ENCODE measurements around the gene DIAPH3. TPM values are rescaled to one million over a fixed set of nuclear protein-coding genes. Genes with fewer than 3 reads are reported as not detected.

Gene DIAPH3
- total and polyA plus RNA-seq, 2 of the 8 experiments (the other 6 are each of a cell fraction or from before 2014, with no cell fraction given): 8.0 to 30.8 TPM

GRCh38 chr13:59701261-59701660 is 462.5 kb downstream of the DIAPH3 start:
- no peak for DNase-seq (ENCODE audit: low read depth in 1 of 2, low spot score in 2 of 2)
- H3K79me1 ChIP-seq (ENCODE audit: low read depth, low read length): no peaks in the 10 kb centered on the region
- H4K91ac ChIP-seq (replicated peaks; ENCODE audit: insufficient read length, low read length): no peak overlapping the region
- no peak overlapping the region for H4K5ac ChIP-seq (ENCODE audit: insufficient read length, low read depth, low read length)
- FAIRE-seq: no peak
- H3K14ac ChIP-seq (ENCODE audit: insufficient read length): no peak overlapping the region
- no peak overlapping the region for H3K4me2 ChIP-seq (ENCODE audit: insufficient read depth in 1 of 2, low read depth in 2 of 2, low read length in 2 of 2)
- ChIA-PET CTCF (ENCODE audit: partially characterized antibody) (interaction anchor here (1.5 to 4.8 kb wide), 3 partner anchors 12 to 629 kb away, joined by 4 to 25 read pairs (median 5); no protein-coding TSS in a partner anchor), POLR2A (ENCODE audit: partially characterized antibody) (no interaction called here)
- H2AFZ ChIP-seq (ENCODE audit: low read length): no peak overlapping the region
- no peak overlapping the region for H3K18ac ChIP-seq (ENCODE audit: extremely low read depth, low read length)
- H4K8ac ChIP-seq (ENCODE audit: extremely low read depth, insufficient read depth, low read length): no peak overlapping the region
- no peak overlapping the region for H3K9ac ChIP-seq (replicated peaks in 1 of 4; ENCODE audit: extremely low read depth in 1 of 4, low read depth in 3 of 4, low read length in 3 of 4)
- H2BK120ac ChIP-seq (replicated peaks; ENCODE audit: low read depth, low read length): no peak overlapping the region
- no peak overlapping the region for H3K4me3 ChIP-seq (ENCODE audit: extremely low read depth in 1 of 4, insufficient read depth in 2 of 4, low read depth in 3 of 4, low read length in 4 of 4)
- H4K20me1 ChIP-seq (replicated peaks in 1 of 2; ENCODE audit: control insufficient read depth in 1 of 2, insufficient read depth in 2 of 2, low read length in 2 of 2): no peaks in the 10 kb centered on the region
- H3K4ac ChIP-seq (replicated peaks; ENCODE audit: insufficient read length, low read depth, low read length): no peak overlapping the region
- H3K79me2 ChIP-seq (ENCODE audit: control insufficient read depth in 1 of 2, insufficient read depth in 2 of 2, low read length in 2 of 2): no peaks in the 10 kb centered on the region
- no peaks in the 10 kb centered on the region for H3K4me1 ChIP-seq (replicated peaks in 1 of 4; ENCODE audit: control insufficient read depth in 3 of 4, insufficient read depth in 4 of 4, low read length in 3 of 4)
- no peak overlapping the region for H2BK5ac ChIP-seq (ENCODE audit: low read depth, low read length)
- H3K27me3 ChIP-seq (replicated peaks in 1 of 4; ENCODE audit: control insufficient read depth in 3 of 4, extremely low read depth in 1 of 4, insufficient read depth in 3 of 4, low read length in 3 of 4): no peaks in the 10 kb centered on the region
- no peak overlapping the region for H3K27ac ChIP-seq (ENCODE audit: low read depth, low read length)
- TF ChIP-seq JUND (IDR thresholded peaks at IDR 0.05; ENCODE audit: low read length): no peak
- no peak for TF ChIP-seq RAD21 (IDR thresholded peaks at IDR 0.05 in 1 of 2, conservative IDR thresholded peaks at IDR 0.05 in 1 of 2; ENCODE audit: low read depth in 2 of 2, low read length in 2 of 2)
- no peak for TF ChIP-seq NANOG (IDR thresholded peaks at IDR 0.05; ENCODE audit: insufficient read depth, low read depth, low read length, poor library complexity, severe bottlenecking)
- TF ChIP-seq SP1 (IDR thresholded peaks at IDR 0.05; ENCODE audit: low read depth, low read length): no peak
- no peak for TF ChIP-seq BACH1 (IDR thresholded peaks at IDR 0.05; ENCODE audit: low read length)
- TF ChIP-seq ASH2L (IDR thresholded peaks at IDR 0.05; ENCODE audit: low read length): no peak
- no peak for TF ChIP-seq RNF2 (IDR thresholded peaks at IDR 0.05; ENCODE audit: borderline replicate concordance, low read depth, low read length, missing control alignments, poor library complexity, severe bottlenecking)
- H3K56ac ChIP-seq (replicated peaks; ENCODE audit: insufficient read length, low read depth, low read length): no peak overlapping the region
- H3K36me3 ChIP-seq (ENCODE audit: control insufficient read depth in 2 of 4, insufficient read depth in 4 of 4, low read length in 3 of 4): no peaks in the 10 kb centered on the region
- H2BK12ac ChIP-seq (ENCODE audit: low read depth, low read length): no peak overlapping the region
- no peak overlapping the region for H2BK15ac ChIP-seq (ENCODE audit: low read length)
- 85% methylated on average over 2 of the region's 2 CpGs; no CpG with 5 or more reads in 1 of the 2 experiments for WGBS, 2 experiments (ENCODE audit: extremely low coverage in 1 of 2, insufficient coverage in 1 of 2, insufficient read length in 1 of 2, insufficient replicate concordance in 2 of 2, low coverage in 1 of 2, low lambda C conversion rate in 2 of 2, missing lambda C conversion rate in 1 of 2)
- no peak overlapping the region for H2BK20ac ChIP-seq (ENCODE audit: low read length)
- no peaks in the 10 kb centered on the region for H3K9me3 ChIP-seq (ENCODE audit: insufficient read depth in 2 of 2, low read depth in 1 of 2, low read length in 1 of 2)
- no peaks in the 10 kb centered on the region for H3K23me2 ChIP-seq (ENCODE audit: low read depth, low read length)
- H2AK5ac ChIP-seq (ENCODE audit: low read depth, low read length): no peak overlapping the region
- no peak overlapping the region for H3K23ac ChIP-seq (ENCODE audit: insufficient read length)

Data from H1 (cell line).